Cardiac septum (tissue), 1 donor: ENCODE data around the gene GPC3. TPM values are rescaled to one million over a fixed set of nuclear protein-coding genes. Genes with fewer than 3 reads are reported as not detected.
"Not testable (repeated sequence)": the region's sequence is repeated elsewhere in the genome, so short reads cannot be mapped to it uniquely, and the experiment has no call there.

Experiments
- DNase-seq: peaks from one replicate; pipeline ENCODE4 v3.0.0-alpha.2; 2020; ENCODE audit warnings: low spot score
- intact Hi-C: fragments of 100-400 bp; cut with DNase I; formaldehyde crosslinking; loops from one replicate; pipeline ENCODE4 v1.14.0; 2022
- total RNA-seq: library from RNA; stranded (reverse); fragmentation: NEBNext Ultra II Directional; extraction: Animal tissue kit (Norgen Biotek cat#: 25700); gene quantifications from one replicate; pipeline ENCODE4 v1.2.1, GENCODE V29; 2021
- donor health status: DM: no; HTN: no; CAD: no.

The GPC3 gene
- total RNA-seq, 1 donor from 2014 or later, result 1.6 TPM

- DNase-seq, result no peak
- intact Hi-C loops, result no loop called here
Measured at GRCh38 chrX:133815496-133815895, 169.9 kb downstream of the GPC3 start.

- no peak for DNase-seq
- intact Hi-C loops, result no loop called here
Measured at GRCh38 chrX:133813971-133814370, 171.4 kb downstream of the GPC3 start.

- no peak for DNase-seq
- intact Hi-C loops, result no loop called here
Measured at GRCh38 chrX:133812402-133812801, 173.0 kb downstream of the GPC3 start.

- no peak for DNase-seq
- intact Hi-C loops, result no loop called here
Measured at GRCh38 chrX:133810925-133811324, 174.5 kb downstream of the GPC3 start.

GRCh38 chrX:133804072-133804471 is 181.3 kb downstream of the GPC3 start:
- DNase-seq, result no peak
- intact Hi-C loops, result no loop called here

- intact Hi-C loops, result no loop called here
- no peak for DNase-seq
Measured at GRCh38 chrX:133796282-133796681, 189.1 kb downstream of the GPC3 start.

- no peak for DNase-seq
- intact Hi-C loops, result loop anchor here (5.0 kb wide), 1 partner anchor 128 kb away; no protein-coding TSS in a partner anchor
Measured at GRCh38 chrX:133794126-133794525, 191.3 kb downstream of the GPC3 start.

GRCh38 chrX:133793626-133794025 is 191.8 kb downstream of the GPC3 start:
- DNase-seq, result no peak
- intact Hi-C loops, result loop anchor here (5.0 kb wide), 1 partner anchor 129 kb away; no protein-coding TSS in a partner anchor

GRCh38 chrX:133792198-133792953 is 193.0 kb downstream of the GPC3 start:
- DNase-seq, result no peak
- intact Hi-C loops, result loop anchor here (5.0 kb wide), 1 partner anchor 130 kb away; no protein-coding TSS in a partner anchor

- intact Hi-C loops, result loop anchor here (5.0 kb wide), 1 partner anchor 132 kb away; no protein-coding TSS in a partner anchor
Measured at GRCh38 chrX:133789829-133790228, 195.6 kb downstream of the GPC3 start.

GRCh38 chrX:133786382-133786781 is 199.0 kb downstream of the GPC3 start:
- intact Hi-C loops, result no loop called here
- DNase-seq, result no peak

More at GRCh38 chrX:133789829-133790228, 195.6 kb downstream of the GPC3 start:
- no peak for DNase-seq

GRCh38 chrX:133783274-133783673 is 202.1 kb downstream of the GPC3 start:
- intact Hi-C loops, result no loop called here
- DNase-seq, result no peak

GRCh38 chrX:133781174-133781573 is 204.2 kb downstream of the GPC3 start:
- intact Hi-C loops, result no loop called here
- no peak for DNase-seq

- intact Hi-C loops, result no loop called here
- DNase-seq, result no peak
Measured at GRCh38 chrX:133776072-133776471, 209.3 kb downstream of the GPC3 start.

- intact Hi-C loops, result no loop called here
- no peak for DNase-seq
Measured at GRCh38 chrX:133774807-133775206, 210.6 kb downstream of the GPC3 start.

GRCh38 chrX:133771086-133771646 is 214.2 kb downstream of the GPC3 start:
- intact Hi-C loops, result no loop called here
- DNase-seq, result no peak

- DNase-seq, intact Hi-C loops: not testable (repeated sequence)
Measured at GRCh38 chrX:133762976-133763548, 222.3 kb downstream of the GPC3 start.

- DNase-seq, result no peak
- intact Hi-C loops, result no loop called here
Measured at GRCh38 chrX:133754657-133755056, 230.7 kb downstream of the GPC3 start.

- intact Hi-C loops, result no loop called here
- no peak for DNase-seq
Measured at GRCh38 chrX:133749951-133750350, 235.4 kb downstream of the GPC3 start.

- no peak for DNase-seq
- intact Hi-C loops, result no loop called here
Measured at GRCh38 chrX:133749370-133749769, 236.0 kb downstream of the GPC3 start.

GRCh38 chrX:133747196-133747595 is 238.2 kb downstream of the GPC3 start:
- intact Hi-C loops, result no loop called here
- no peak for DNase-seq
